Heart left ventricle (tissue), 16 donors: ENCODE data around the gene CACNA1S. TPM values are rescaled to one million over a fixed set of nuclear protein-coding genes. Genes with fewer than 3 reads are reported as not detected.

ENCODE experiments used
- ATAC-seq, 4 donors: fragments of 200-7000 bp; cut with Tn5 transposase; one replicate each; pipeline ENCODE4 v1.9.1; 2020 to 2022; ENCODE audit warnings: moderate library complexity in 4 of 4, mild to moderate bottlenecking in 3 of 4, moderate number of reproducible peaks in 1 of 4
- DNase-seq, 5 donors: peaks; one replicate each; pipeline ENCODE4 v3.0.0-alpha.2; 2020
- H3K27ac ChIP-seq, 12 donors: fragments of 200-600 bp; sonication (generic) in 4 of 12; one replicate each; pipeline versions ENCODE4 v1.5.0 to v1.8.0; 2016 to 2022; ENCODE audit warnings: mild to moderate bottlenecking in 2 of 12
- H3K27me3 ChIP-seq, 9 donors: fragments of 200-600 bp; sonication (generic) in 2 of 9; one replicate each; pipeline versions ENCODE4 v1.5.1 to v1.8.0; 2016 to 2022; ENCODE audit warnings: mild to moderate bottlenecking in 3 of 9
- H3K36me3 ChIP-seq, 9 donors: fragments of 200-600 bp; sonication (generic) in 2 of 9; one replicate each; pipeline versions ENCODE4 v1.5.0 to v1.8.0; 2018 to 2022; ENCODE audit warnings: mild to moderate bottlenecking in 2 of 9
- H3K4me1 ChIP-seq, 12 donors: fragments of 200-600 bp; sonication (generic) in 4 of 12; one replicate each; pipeline versions ENCODE4 v1.5.0 to v1.8.0; 2016 to 2022; ENCODE audit warnings: mild to moderate bottlenecking in 3 of 12
- H3K4me3 ChIP-seq, 12 donors: fragments of 200-600 bp; sonication (generic) in 4 of 12; one replicate each; pipeline versions ENCODE4 v1.5.0 to v1.8.0; 2017 to 2022; ENCODE audit warnings: mild to moderate bottlenecking in 9 of 12, moderate library complexity in 4 of 12
- H3K9me3 ChIP-seq, 12 donors: fragments of 200-600 bp; sonication (generic) in 4 of 12; one replicate each; pipeline versions ENCODE4 v1.5.0 to v1.8.0; 2016 to 2022; ENCODE audit warnings: mild to moderate bottlenecking in 1 of 12
- POLR2A ChIP-seq, 2 donors: fragments of 450-650 bp; IDR thresholded peaks; one replicate each; pipeline ENCODE4 v1.6.1; 2017; ENCODE audit warnings: antibody characterized with exemption in 2 of 2, mild to moderate bottlenecking in 2 of 2, moderate library complexity in 2 of 2
- WGBS, 4 donors: extraction: QIAGEN DNeasy Blood & Tissue Kit in 2 of 4; methylation state at CpG; one replicate each; pipeline versions ENCODE4 v1.1.5 to v1.1.7; 2013 to 2018; 5-methylcytosine and 5-hydroxymethylcytosine counted together
- intact Hi-C, 10 donors: fragments of 100-400 bp; cut with DNase I; formaldehyde crosslinking; loops; one replicate each; pipeline versions ENCODE4 v1.11.1 to v1.14.2; 2022
- polyA plus RNA-seq, 2 donors: library from polyadenylated mRNA; stranded (reverse); fragments of 200-250 nt; gene quantifications; one replicate each; pipeline ENCODE4 v1.2.3, GENCODE V29; 2013
- total RNA-seq, 9 donors: library from RNA; depleted of rRNA in 2 of 9; stranded (reverse); fragments of >200 nt in 2 of 9; fragmentation: NEBNext Ultra II Directional in 3 of 9; extraction: Animal tissue kit (Norgen Biotek cat#: 25700) in 3 of 9; gene quantifications; one replicate each; pipeline versions ENCODE4 v1.1.0 to v1.2.4, GENCODE V29; 2016 to 2023
- TF ChIP-seq, protein P1 (sequence below), 12 donors: fragments of 200-600 bp; sonication (generic) in 4 of 12; IDR thresholded peaks; one replicate each; pipeline versions ENCODE4 v1.5.0 to v1.8.0; 2018 to 2022; ENCODE audit warnings: antibody characterized with exemption in 12 of 12, mild to moderate bottlenecking in 5 of 12
- donor health status: ischemic (EF 13 %, LVEDD 7.1; RV severe dilation, severe dysfunction).
- donor health status: healthy with polysubstance abuse.
- donor health status: DM: no; HTN: yes; CAD: no.
- donor health status: DM: no; HTN: no; CAD: no.
- donor health status: ischemic (EF 25% LVEDD 6.9; RV normal size, moderate dysfunction).
- donor health status: ischemic (EF 25% LVEDD 5.7; RV mildly dilated, moderate dysfunction).
- donor health status: healthy.
- donor health status: DM: yes; HTN: yes; CAD: no.
- donor health status: ischemic (EF 35%, LVEDD 5.7; RV mildly dilated, moderate dysfunction).
- donor health status: nonischemic (EF 11% LVEDD 7.7; RV severe dilation, severe dysfunction).
- donor health status: DM: yes; HTN: yes; CAD: no.
- donor health status: PGD.
- donor health status: ischemic (EF 29% LVEDD 5.4; RV normal size, mild dysfunction).
- donor health status: nonischemic (EF 23%, LVEDD 6.1; RV moderate dilation, normal function).

The CACNA1S gene
- total and polyA plus RNA-seq, 11 donors: not detected

DNA sequence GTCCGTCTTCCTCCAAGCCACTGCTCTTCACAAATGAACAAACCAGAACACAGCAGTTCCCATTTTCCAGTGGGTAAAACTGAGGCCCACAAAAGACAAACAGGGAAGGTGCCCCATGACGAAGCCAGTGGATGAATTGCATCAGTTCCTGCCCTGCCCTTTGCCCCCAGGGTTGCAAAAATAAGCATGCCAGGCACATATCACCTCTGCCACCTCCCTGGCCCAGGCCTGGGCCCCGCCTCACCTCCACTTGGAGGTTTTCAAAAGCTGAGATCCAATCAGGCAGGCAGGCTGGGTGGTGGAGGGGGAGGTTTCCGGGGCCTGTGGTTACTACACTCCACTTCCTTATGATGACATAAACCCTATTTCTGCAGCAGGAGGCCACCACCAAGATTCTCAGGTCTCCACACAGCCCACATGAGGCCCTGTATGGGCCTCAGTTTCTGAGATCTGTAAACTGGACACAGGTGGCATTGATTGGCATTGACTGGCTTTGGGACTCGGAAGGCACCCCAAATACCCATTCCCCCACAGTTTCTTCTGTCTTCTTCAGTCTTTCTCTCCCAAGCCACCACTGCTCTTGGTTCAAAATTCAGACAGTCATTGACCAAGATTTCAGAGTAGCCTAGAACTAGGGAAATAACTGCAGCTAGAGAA lies 92.8 kb downstream of the CACNA1S start:
- TF ChIP-seq, protein P1, sequence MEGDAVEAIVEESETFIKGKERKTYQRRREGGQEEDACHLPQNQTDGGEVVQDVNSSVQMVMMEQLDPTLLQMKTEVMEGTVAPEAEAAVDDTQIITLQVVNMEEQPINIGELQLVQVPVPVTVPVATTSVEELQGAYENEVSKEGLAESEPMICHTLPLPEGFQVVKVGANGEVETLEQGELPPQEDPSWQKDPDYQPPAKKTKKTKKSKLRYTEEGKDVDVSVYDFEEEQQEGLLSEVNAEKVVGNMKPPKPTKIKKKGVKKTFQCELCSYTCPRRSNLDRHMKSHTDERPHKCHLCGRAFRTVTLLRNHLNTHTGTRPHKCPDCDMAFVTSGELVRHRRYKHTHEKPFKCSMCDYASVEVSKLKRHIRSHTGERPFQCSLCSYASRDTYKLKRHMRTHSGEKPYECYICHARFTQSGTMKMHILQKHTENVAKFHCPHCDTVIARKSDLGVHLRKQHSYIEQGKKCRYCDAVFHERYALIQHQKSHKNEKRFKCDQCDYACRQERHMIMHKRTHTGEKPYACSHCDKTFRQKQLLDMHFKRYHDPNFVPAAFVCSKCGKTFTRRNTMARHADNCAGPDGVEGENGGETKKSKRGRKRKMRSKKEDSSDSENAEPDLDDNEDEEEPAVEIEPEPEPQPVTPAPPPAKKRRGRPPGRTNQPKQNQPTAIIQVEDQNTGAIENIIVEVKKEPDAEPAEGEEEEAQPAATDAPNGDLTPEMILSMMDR (IDR thresholded peaks at IDR 0.05): no peak
- TF ChIP-seq POLR2A (IDR thresholded peaks at IDR 0.05): no peak
- DNase-seq: peak; percentile 40 to 81 (median 58)
- intact Hi-C loops: no loop called here
- Histone ChIP-seq H3K27me3 (peaks cover 0 to 5% (median 0%) of the 10 kb centered on the region in 9 donors), H3K27ac (peak overlapping the region in 1 of 12 donors; percentile 83), H3K4me1 (peaks cover 0 to 93% (median 29%) of the 10 kb centered on the region in 12 donors), H3K9me3 (no peaks in the 10 kb centered on the region), H3K36me3 (no peaks in the 10 kb centered on the region), H3K4me3 (no peak overlapping the region)
- WGBS, 4 donors: 74 to 85% (median 79%) methylated on average over 5 of the region's 5 CpGs
- ATAC-seq: peak; percentile 12 to 57 (median 36)

DNA sequence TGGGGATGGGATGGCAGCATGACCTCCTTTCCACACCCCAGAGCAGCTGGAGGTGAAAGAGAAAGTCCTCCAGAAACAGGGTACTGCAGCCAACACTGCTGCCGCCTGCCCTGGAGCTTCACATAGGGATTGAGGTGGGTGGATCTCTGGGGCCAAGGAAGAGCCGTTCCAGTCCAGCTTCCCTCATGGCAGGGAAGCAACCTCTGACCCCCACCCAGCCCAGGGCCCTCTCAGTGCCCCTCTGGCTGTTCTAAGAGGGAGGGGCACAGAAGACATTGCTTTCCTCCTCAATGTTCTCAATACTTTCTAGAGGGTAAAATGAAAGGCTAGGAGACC lies 94.4 kb downstream of the CACNA1S start:
- Histone ChIP-seq H3K27me3 (peaks cover 0 to 13% (median 0%) of the 10 kb centered on the region in 9 donors), H3K36me3 (no peaks in the 10 kb centered on the region), H3K4me1 (peaks cover 0 to 99% (median 27%) of the 10 kb centered on the region in 12 donors), H3K9me3 (no peaks in the 10 kb centered on the region), H3K27ac (no peak overlapping the region), H3K4me3 (no peak overlapping the region)
- whole genome bisulfite sequencing, 4 donors: 71 to 85% (median 79%) methylated on average over 2 of the region's 2 CpGs
- intact Hi-C loops: no loop called here
- TF ChIP-seq, protein P1 (IDR thresholded peaks at IDR 0.05): no peak
- no peak for TF ChIP-seq POLR2A (IDR thresholded peaks at IDR 0.05)
- DNase-seq (no peak), ATAC-seq (no peak)

DNA sequence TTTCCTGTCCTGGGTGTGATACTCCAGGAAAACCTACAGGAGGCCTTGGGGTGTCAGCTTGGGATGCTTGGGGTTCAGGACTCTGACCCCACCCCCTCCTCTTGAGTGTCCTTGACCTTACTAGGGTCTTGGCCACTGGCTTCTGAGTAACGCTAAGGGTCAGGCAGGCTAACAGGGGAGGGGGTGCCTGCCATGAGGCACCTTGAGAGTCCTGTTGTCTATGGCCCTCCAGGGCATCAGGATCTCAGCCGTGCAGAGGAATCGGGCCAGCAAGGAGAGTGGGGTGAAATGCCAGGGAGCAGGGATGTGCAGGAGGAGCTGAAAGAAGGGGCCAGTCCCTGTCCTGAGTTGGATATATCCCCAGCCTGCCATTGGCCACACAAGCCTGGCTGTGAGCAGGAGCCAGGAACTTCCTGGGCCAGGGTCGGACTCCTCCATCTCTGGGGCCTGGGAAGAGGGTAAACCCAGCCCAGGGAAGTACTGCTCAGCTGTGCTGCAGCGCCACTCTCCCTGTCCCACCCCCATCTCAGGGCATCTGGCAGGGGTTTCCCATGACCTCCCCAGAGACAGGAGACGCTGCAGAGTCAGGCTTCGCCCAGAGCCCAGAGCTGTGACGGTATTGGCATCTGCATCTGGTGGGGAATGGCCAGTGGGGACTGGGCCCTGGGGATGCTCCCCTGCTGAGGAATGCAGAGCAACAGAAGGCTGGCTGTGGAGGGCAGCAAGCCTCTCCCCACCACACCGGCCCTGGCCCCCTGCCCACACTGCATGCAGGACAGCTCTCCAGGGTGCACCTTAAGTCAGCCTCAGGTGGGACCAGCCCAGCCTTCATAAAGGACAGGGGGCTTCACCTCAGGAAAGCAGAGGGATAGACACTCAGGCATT lies 95.0 kb downstream of the CACNA1S start:
- Histone ChIP-seq H3K4me3 (no peak overlapping the region), H3K27ac (no peak overlapping the region), H3K36me3 (no peaks in the 10 kb centered on the region), H3K4me1 (peaks cover 0 to 94% (median 24%) of the 10 kb centered on the region in 12 donors), H3K27me3 (peaks cover 0 to 18% (median 0%) of the 10 kb centered on the region in 9 donors), H3K9me3 (no peaks in the 10 kb centered on the region)
- intact Hi-C loops: no loop called here
- no peak for TF ChIP-seq POLR2A (IDR thresholded peaks at IDR 0.05)
- TF ChIP-seq, protein P1 (IDR thresholded peaks at IDR 0.05): no peak
- ATAC-seq (no peak), DNase-seq (no peak)
- 81 to 85% (median 81%) methylated on average over 6 to 9 of the region's 9 CpGs for WGBS, 4 donors

DNA sequence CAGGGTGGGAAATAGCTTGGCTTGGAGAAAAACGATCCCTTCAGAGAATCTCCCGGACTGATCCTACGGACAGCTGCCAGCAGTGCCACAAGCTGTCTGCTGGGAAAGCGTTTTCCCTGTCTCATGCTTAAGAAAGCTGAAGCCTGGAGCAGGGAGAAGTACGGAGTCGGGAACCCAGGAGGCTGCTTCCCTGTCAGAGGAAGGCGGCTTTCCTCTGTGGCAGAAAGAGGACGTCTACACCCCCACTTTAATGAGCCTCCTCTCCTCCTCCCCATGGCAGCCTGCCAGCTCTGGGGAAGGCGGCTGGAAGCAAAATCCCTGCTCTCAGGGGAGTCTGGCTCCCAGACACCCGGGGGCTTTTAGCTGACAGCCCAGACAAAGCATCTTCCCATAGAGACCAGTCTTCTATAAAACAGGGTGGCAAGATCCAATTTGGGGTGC lies 96.0 kb downstream of the CACNA1S start:
- H3K27ac ChIP-seq: peak overlapping the region in 1 of 12 donors; percentile 25
- no peak for TF ChIP-seq POLR2A (IDR thresholded peaks at IDR 0.05)
- TF ChIP-seq, protein P1 (IDR thresholded peaks at IDR 0.05): no peak
- peak in 3 of 5 donors; percentile 43 to 76 (median 52) for DNase-seq
- 7 to 22% (median 11%) methylated on average over 9 to 10 of the region's 10 CpGs for WGBS, 4 donors
- H3K27me3 ChIP-seq: peaks cover 0 to 27% (median 0%) of the 10 kb centered on the region in 9 donors
- ATAC-seq: no peak
- intact Hi-C loops: no loop called here
- no peak overlapping the region for H3K4me3 ChIP-seq
- H3K9me3 ChIP-seq: no peaks in the 10 kb centered on the region
- H3K36me3 ChIP-seq: no peaks in the 10 kb centered on the region
- peaks cover 0 to 85% (median 24%) of the 10 kb centered on the region in 12 donors for H3K4me1 ChIP-seq
